B cell (primary cell): ENCODE results near the gene MDFIC2. TPM values are rescaled to one million over a fixed set of nuclear protein-coding genes. Genes with fewer than 3 reads are reported as not detected.

Experiments
- ATAC-seq: fragments of 200-7000 bp; cut with Tn5 transposase; one replicate; pipeline ENCODE4 v1.10.0; 2021; ENCODE audit warnings: low read depth, mild to moderate bottlenecking, moderate number of reproducible peaks, moderate library complexity
- CTCF ChIA-PET: fragments of 350-600 bp; sonication (Branson Sonifier 250); formaldehyde crosslinking; loops from one replicate; lab custom pipeline; 2021; ENCODE audit warnings: antibody characterized with exemption, inconsistent platforms; lab: Charles Lee
- POLR2A ChIA-PET: fragments of 350-600 bp; sonication (Branson Sonifier 250); formaldehyde crosslinking; loops from one replicate; lab custom pipeline; 2021; ENCODE audit warnings: antibody characterized with exemption; lab: Charles Lee
- DNase-seq: peaks from one replicate; pipeline ENCODE4 v3.0.0; 2013
- H2AFZ ChIP-seq: 2 replicates; pipeline ENCODE4 v1.6.1; 2012; ENCODE audit warnings: mild to moderate bottlenecking, low read depth, low read length; ENCODE audit not compliant: insufficient read depth, poor library complexity, severe bottlenecking
- H3K27ac ChIP-seq, 2 donors: 1 replicate in 1 of 2; 2 replicates in 1 of 2; pipeline ENCODE4 v1.5.1; 2012 to 2013; ENCODE audit warnings: low read length in 2 of 2, mild to moderate bottlenecking in 2 of 2, moderate library complexity in 1 of 2
- H3K27me3 ChIP-seq, 4 experiments: fragments of 200-600 bp in 1 of 4; sonication (generic) in 1 of 4; replicated peaks in 1 of 4; 1 replicate in 2 of 4; 2 replicates in 2 of 4; pipeline versions ENCODE4 v1.6.1 to v1.7.0; 2013 to 2016; ENCODE audit warnings: low read length in 3 of 4, mild to moderate bottlenecking in 2 of 4, mixed read lengths in 1 of 4, moderate library complexity in 1 of 4; ENCODE audit not compliant: insufficient read depth in 4 of 4, control insufficient read depth in 3 of 4; ENCODE audit errors: control extremely low read depth in 1 of 4
- H3K36me3 ChIP-seq, 2 experiments: replicated peaks in 1 of 2; 1 replicate in 1 of 2; 2 replicates in 1 of 2; pipeline versions ENCODE4 v1.6.1 to v1.7.1; 2013; ENCODE audit warnings: low read length in 1 of 2; ENCODE audit not compliant: insufficient read depth in 2 of 2, control insufficient read depth in 1 of 2; ENCODE audit errors: control extremely low read depth in 1 of 2, extremely low read depth in 1 of 2
- H3K4me1 ChIP-seq, 2 donors: fragments of 200-600 bp in 1 of 2; sonication (generic) in 1 of 2; 1 replicate in 1 of 2; 2 replicates in 1 of 2; pipeline versions ENCODE4 v1.5.1 to v1.6.1; 2013 to 2017; ENCODE audit warnings: low read length in 2 of 2; ENCODE audit not compliant: control insufficient read depth in 2 of 2, insufficient read depth in 2 of 2
- H3K4me2 ChIP-seq: replicated peaks from 2 replicates; pipeline ENCODE3; 2012; ENCODE audit warnings: mild to moderate bottlenecking, low read depth, low read length; ENCODE audit not compliant: poor library complexity, severe bottlenecking
- H3K4me3 ChIP-seq, 5 experiments: fragments of 200-600 bp in 1 of 5; sonication (generic) in 1 of 5; 1 replicate in 3 of 5; 2 replicates in 2 of 5; pipeline versions ENCODE4 v1.5.1 to v1.7.0; 2011 to 2016; ENCODE audit warnings: low read length in 4 of 5, mild to moderate bottlenecking in 4 of 5, low read depth in 2 of 5, control low read depth in 1 of 5, moderate library complexity in 1 of 5; ENCODE audit not compliant: insufficient read depth in 1 of 5; ENCODE audit errors: control extremely low read depth in 1 of 5, extremely low read depth in 1 of 5
- H3K79me2 ChIP-seq: fragments of 200-600 bp; sonication (generic); one replicate; pipeline ENCODE4 v1.6.0; 2016; ENCODE audit warnings: low read length; ENCODE audit not compliant: control insufficient read depth, insufficient read depth
- H3K9ac ChIP-seq: fragments of 200-600 bp; sonication (generic); 2 replicates; pipeline ENCODE4 v1.6.1; 2017; ENCODE audit warnings: mild to moderate bottlenecking, low read length, moderate library complexity
- H3K9me3 ChIP-seq, 3 donors: one replicate each; pipeline versions ENCODE4 v1.6.1 to v1.7.1; 2013; ENCODE audit warnings: low read length in 2 of 3; ENCODE audit not compliant: control insufficient read depth in 2 of 3, insufficient read depth in 1 of 3; ENCODE audit errors: control extremely low read depth in 1 of 3
- H4K20me1 ChIP-seq: 2 replicates; pipeline ENCODE4 v1.6.0; 2012; ENCODE audit warnings: mild to moderate bottlenecking, low read length; ENCODE audit not compliant: insufficient read depth, control insufficient read depth, poor library complexity, severe bottlenecking
- H3K27ac Mint-ChIP-seq: one replicate; pipeline ENCODE4 v1.8.0; 2021; ENCODE audit warnings: mixed read lengths
- H3K27me3 Mint-ChIP-seq: one replicate; pipeline ENCODE4 v1.8.0; 2021; ENCODE audit warnings: mixed read lengths
- H3K4me1 Mint-ChIP-seq: one replicate; pipeline ENCODE4 v1.8.0; 2021; ENCODE audit warnings: mixed read lengths
- H3K4me3 Mint-ChIP-seq: one replicate; pipeline ENCODE4 v1.8.0; 2021; ENCODE audit warnings: mixed read lengths
- H3K9me3 Mint-ChIP-seq: one replicate; pipeline ENCODE4 v1.8.0; 2022; ENCODE audit warnings: mixed read lengths; ENCODE audit not compliant: insufficient read depth
- EZH2 ChIP-seq: IDR thresholded peaks from 2 replicates; pipeline ENCODE4 v1.6.1; 2012; ENCODE audit warnings: borderline replicate concordance, low read depth, mild to moderate bottlenecking, moderate library complexity, low read length; ENCODE audit not compliant: insufficient read depth, poor library complexity, severe bottlenecking
- WGBS: methylation state at CpG from one replicate; pipeline ENCODE4 v1.1.5; 2013; ENCODE audit warnings: missing lambda C conversion rate; ENCODE audit not compliant: insufficient coverage; 5-methylcytosine and 5-hydroxymethylcytosine counted together
- intact Hi-C: fragments of 100-400 bp; cut with micrococcal nuclease; formaldehyde crosslinking; loops from one replicate; pipeline ENCODE4 v1.10.0; 2022
- polyA plus RNA-seq: library from polyadenylated mRNA; depleted of rRNA; stranded (reverse); fragments of >200 nt; gene quantifications from 2 replicates; pipeline ENCODE4 v1.2.3, GENCODE V29; 2012
- total RNA-seq, 2 donors: library from RNA; stranded (reverse); fragments of 120-200 nt in 1 of 2; gene quantifications; 1 replicate in 1 of 2; 2 replicates in 1 of 2; pipeline versions ENCODE4 v1.2.3 to v1.2.4, GENCODE V29; 2013 to 2022
- TF ChIP-seq, protein P1 (sequence below): fragments of 200-600 bp; IDR thresholded peaks from one replicate; pipeline ENCODE4 v1.8.0; 2022; ENCODE audit warnings: antibody characterized with exemption, mild to moderate bottlenecking

The MDFIC2 gene
- total and polyA plus RNA-seq, 2 donors (not counting 1 experiment from before 2014, with no cell fraction given), result not detected

DNA sequence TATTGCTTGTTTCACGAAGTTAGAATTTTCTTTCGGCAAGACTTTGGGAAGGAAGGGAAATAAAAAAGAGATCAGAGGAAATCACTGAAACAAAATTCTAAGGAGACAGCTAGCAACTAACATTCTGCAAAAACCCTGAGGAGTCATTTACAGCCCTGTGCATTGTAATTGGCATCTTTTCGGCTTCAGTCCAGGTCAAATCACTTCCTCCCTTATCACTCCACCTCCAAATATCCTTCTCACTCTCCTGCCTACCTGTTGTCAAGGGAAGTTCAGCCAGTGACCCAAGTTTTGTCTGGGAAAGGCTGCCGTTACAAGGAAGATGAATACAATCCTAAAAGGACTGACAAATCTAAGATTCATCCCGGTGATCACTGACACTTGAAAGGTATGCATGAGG is 39.6 kb downstream of the MDFIC2 start:
- H3K27ac ChIP-seq, result no peak overlapping the region

DNA sequence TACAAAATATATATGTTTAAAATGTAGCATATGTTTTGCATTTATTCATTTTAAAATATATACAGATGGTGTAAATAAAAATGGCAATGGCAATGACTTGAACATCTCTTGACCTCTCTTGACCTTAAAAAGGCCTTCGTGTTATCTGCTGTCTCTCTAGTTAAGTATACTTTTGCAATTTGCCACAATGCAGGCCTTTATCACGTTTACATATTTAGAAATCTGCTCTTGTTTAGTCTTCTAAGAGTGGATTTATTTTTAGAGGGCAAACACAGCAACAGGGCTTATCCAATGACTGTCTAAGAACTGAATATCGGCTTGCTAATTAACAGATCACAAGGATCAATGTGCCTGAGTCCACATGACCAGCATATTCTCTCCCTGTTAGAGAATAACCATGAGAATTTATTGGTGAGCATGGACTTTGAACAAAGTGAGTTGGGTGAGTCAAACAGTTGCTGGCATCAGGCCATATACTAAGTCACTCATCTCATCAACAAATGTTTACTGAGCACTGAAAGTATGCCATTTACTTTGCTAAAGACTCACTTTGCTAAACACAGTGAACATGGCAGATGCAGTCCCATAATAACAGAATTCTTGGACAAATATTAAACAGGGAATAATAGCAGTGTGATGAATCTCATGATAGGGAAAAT is 48.2 kb downstream of the MDFIC2 start:
- DNase-seq (no peak), ATAC-seq (no peak)
- Histone ChIP-seq H3K36me3 (no peaks in the 10 kb centered on the region), H4K20me1 (no peaks in the 10 kb centered on the region), H3K9me3 (peaks cover 0 to 7% (median 0%) of the 10 kb centered on the region in 3 donors), H3K27ac (no peak overlapping the region), H3K4me2 (no peak overlapping the region), H3K4me1 (no peaks in the 10 kb centered on the region), H2AFZ (no peak overlapping the region), H3K79me2 (no peaks in the 10 kb centered on the region), H3K27me3 (no peaks in the 10 kb centered on the region), H3K9ac (no peak overlapping the region), H3K4me3 (no peak overlapping the region)
- ChIA-PET POLR2A (no interaction called here), CTCF (no interaction called here)
- TF ChIP-seq, protein P1, sequence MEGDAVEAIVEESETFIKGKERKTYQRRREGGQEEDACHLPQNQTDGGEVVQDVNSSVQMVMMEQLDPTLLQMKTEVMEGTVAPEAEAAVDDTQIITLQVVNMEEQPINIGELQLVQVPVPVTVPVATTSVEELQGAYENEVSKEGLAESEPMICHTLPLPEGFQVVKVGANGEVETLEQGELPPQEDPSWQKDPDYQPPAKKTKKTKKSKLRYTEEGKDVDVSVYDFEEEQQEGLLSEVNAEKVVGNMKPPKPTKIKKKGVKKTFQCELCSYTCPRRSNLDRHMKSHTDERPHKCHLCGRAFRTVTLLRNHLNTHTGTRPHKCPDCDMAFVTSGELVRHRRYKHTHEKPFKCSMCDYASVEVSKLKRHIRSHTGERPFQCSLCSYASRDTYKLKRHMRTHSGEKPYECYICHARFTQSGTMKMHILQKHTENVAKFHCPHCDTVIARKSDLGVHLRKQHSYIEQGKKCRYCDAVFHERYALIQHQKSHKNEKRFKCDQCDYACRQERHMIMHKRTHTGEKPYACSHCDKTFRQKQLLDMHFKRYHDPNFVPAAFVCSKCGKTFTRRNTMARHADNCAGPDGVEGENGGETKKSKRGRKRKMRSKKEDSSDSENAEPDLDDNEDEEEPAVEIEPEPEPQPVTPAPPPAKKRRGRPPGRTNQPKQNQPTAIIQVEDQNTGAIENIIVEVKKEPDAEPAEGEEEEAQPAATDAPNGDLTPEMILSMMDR, result no peak
- TF ChIP-seq EZH2, result no peak
- Mint-ChIP-seq H3K9me3 (no peaks in the 10 kb centered on the region), H3K4me1 (no peaks in the 10 kb centered on the region), H3K4me3 (no peak overlapping the region), H3K27me3 (no peaks in the 10 kb centered on the region), H3K27ac (no peak overlapping the region)
- intact Hi-C loops, result no loop called here
- WGBS, result no CpG with 5 or more reads among the region's 3 CpGs

More for the DNA sequence above, 39.6 kb downstream of the MDFIC2 start:
- Histone ChIP-seq H3K27me3 (no peaks in the 10 kb centered on the region), H3K4me2 (no peak overlapping the region), H4K20me1 (no peaks in the 10 kb centered on the region), H3K9me3 (peaks cover 0 to 3% (median 0%) of the 10 kb centered on the region in 3 donors), H3K79me2 (no peaks in the 10 kb centered on the region), H2AFZ (no peak overlapping the region), H3K36me3 (no peaks in the 10 kb centered on the region), H3K4me1 (no peaks in the 10 kb centered on the region), H3K9ac (no peak overlapping the region), H3K4me3 (no peak overlapping the region)
- 81% methylated on average over 2 of the region's 5 CpGs for WGBS
- intact Hi-C loops, result no loop called here
- no peak for ATAC-seq
- no peaks in the 10 kb centered on the region for H3K4me1 Mint-ChIP-seq
- POLR2A ChIA-PET, result no interaction called here
- DNase-seq, result no peak
- H3K9me3 Mint-ChIP-seq, result no peaks in the 10 kb centered on the region
- no peak for TF ChIP-seq EZH2
- TF ChIP-seq, protein P1, result no peak
- no peak overlapping the region for H3K4me3 Mint-ChIP-seq
- CTCF ChIA-PET, result no interaction called here
- no peaks in the 10 kb centered on the region for H3K27me3 Mint-ChIP-seq
- H3K27ac Mint-ChIP-seq, result no peak overlapping the region
